HepG2 (cell line): ENCODE measurements around the gene AEBP1. TPM values are rescaled to one million over a fixed set of nuclear protein-coding genes. Genes with fewer than 3 reads are reported as not detected.

Experiments
- ATAC-seq: fragments of 200-7000 bp; cut with Tn5 transposase; 3 replicates; pipeline ENCODE4 v1.9.1; 2020; ENCODE audit warnings: mild to moderate bottlenecking, moderate library complexity
- BruUV-seq: library from RNA; stranded (reverse); fragments of 400-500 nt; replicated peaks from 2 replicates; lab custom pipeline; 2021; lab: Mats Ljungman, UMichigan
- CTCF ChIA-PET: fragments of 300-600 bp; formaldehyde crosslinking; extraction: SDS; loops from one replicate; lab custom pipeline; 2021; ENCODE audit warnings: low total read pairs, inconsistent platforms, low intra/inter-chr PET ratio; lab: Yijun Ruan, JAX
- POLR2A ChIA-PET: fragments of 350-600 bp; sonication (Branson Sonifier 250); formaldehyde crosslinking; loops from one replicate; lab custom pipeline; 2020; ENCODE audit warnings: antibody characterized with exemption, inconsistent platforms; lab: Yijun Ruan, JAX
- DNase-seq: peaks from one replicate; pipeline ENCODE4 v3.0.0-alpha.2; 2015; ENCODE audit warnings: low spot score
- FAIRE-seq: peaks from 3 replicates; lab custom pipeline; 2011; peaks lifted over from hg19 to GRCh38; lab: Jason Lieb, UNC
- H2AFZ ChIP-seq: one replicate; pipeline ENCODE4 v1.6.1; 2011; ENCODE audit warnings: low read length, inconsistent platforms
- H3K27ac ChIP-seq: fragments of 300-600 bp; 3 replicates; pipeline ENCODE4 v1.8.0; 2011; ENCODE audit warnings: mixed run types, mild to moderate bottlenecking, mixed read lengths, low read length, inconsistent platforms; ENCODE audit not compliant: insufficient read depth; ENCODE audit errors: extremely low read length
- H3K27me3 ChIP-seq, 2 experiments: fragments of 200-600 bp in 1 of 2; 2 replicates in 1 of 2; 3 replicates in 1 of 2; pipeline versions ENCODE4 v1.6.0 to v1.8.0; 2011; ENCODE audit warnings: low read length in 2 of 2, mild to moderate bottlenecking in 2 of 2, moderate library complexity in 2 of 2, inconsistent platforms in 1 of 2; ENCODE audit not compliant: insufficient read depth in 2 of 2, control insufficient read depth in 1 of 2
- H3K36me3 ChIP-seq, 2 experiments: fragments of 200-600 bp in 1 of 2; replicated peaks in 1 of 2; 2 replicates in 1 of 2; 3 replicates in 1 of 2; pipeline versions ENCODE4 v1.5.1 to v1.8.0; 2011; ENCODE audit warnings: low read length in 2 of 2, inconsistent platforms in 1 of 2; ENCODE audit not compliant: insufficient read depth in 2 of 2, control insufficient read depth in 1 of 2
- H3K4me1 ChIP-seq: 2 replicates; pipeline ENCODE4 v1.5.1; 2012; ENCODE audit warnings: low read length, inconsistent platforms; ENCODE audit not compliant: insufficient read depth
- H3K4me2 ChIP-seq: 2 replicates; pipeline ENCODE4 v1.6.0; 2011; ENCODE audit warnings: low read depth, low read length, inconsistent platforms
- H3K4me3 ChIP-seq, 3 experiments: fragments of 200-600 bp in 1 of 3; sonication (generic), shearing (Covaris generic) in 1 of 3; replicated peaks in 1 of 3; 2 replicates each; pipeline ENCODE4 v1.5.1; 2011 to 2016; ENCODE audit warnings: low read length in 3 of 3, inconsistent platforms in 2 of 3, low read depth in 2 of 3, mild to moderate bottlenecking in 2 of 3, control low read depth in 1 of 3, mixed read lengths in 1 of 3; ENCODE audit not compliant: insufficient read depth in 1 of 3
- H3K79me2 ChIP-seq: one replicate; pipeline ENCODE4 v1.6.1; 2011; ENCODE audit warnings: low read length, inconsistent platforms; ENCODE audit not compliant: insufficient read depth
- H3K9ac ChIP-seq: 2 replicates; pipeline ENCODE4 v1.6.0; 2011; ENCODE audit warnings: mild to moderate bottlenecking, low read depth, low read length, inconsistent platforms; ENCODE audit not compliant: insufficient read depth
- H3K9me3 ChIP-seq: 2 replicates; pipeline ENCODE4 v1.5.1; 2012; ENCODE audit warnings: mild to moderate bottlenecking, low read length
- H4K20me1 ChIP-seq: 2 replicates; pipeline ENCODE4 v1.6.0; 2011; ENCODE audit warnings: inconsistent platforms, mild to moderate bottlenecking, low read length, moderate library complexity; ENCODE audit not compliant: insufficient read depth
- PHF8 ChIP-seq: sonication (generic); formaldehyde crosslinking; IDR thresholded peaks from 2 replicates; pipeline ENCODE4 v1.5.0; 2020; ENCODE audit warnings: missing genetic modification reagents
- ZNF160 ChIP-seq: sonication (generic); formaldehyde crosslinking; IDR thresholded peaks from 2 replicates; pipeline ENCODE4 v1.8.0; 2022; ENCODE audit warnings: mild to moderate bottlenecking, inconsistent platforms, missing genetic modification reagents
- WGBS: methylation state at CpG from one replicate; pipeline ENCODE4 v1.1.6; 2017; ENCODE audit warnings: low lambda C conversion rate; 5-methylcytosine and 5-hydroxymethylcytosine counted together
- in situ Hi-C: cut with HindIII; loops from 2 replicates; pipeline ENCODE4 v1.10.0; 2017; ENCODE audit warnings: low pct_unique_long_range_greater_than_20kb; ENCODE audit not compliant: extremely low pct_ligation_motif_present
- intact Hi-C: fragments of 100-400 bp; cut with micrococcal nuclease; formaldehyde crosslinking; loops from one replicate; pipeline ENCODE4 v1.10.0; 2022; ENCODE audit not compliant: unreplicated experiment
- microRNA-seq: library from miRNA; unstranded; fragments of <30 nt; microRNA quantifications from one replicate; pipeline ENCODE4, GENCODE V29; 2020
- polyA plus RNA-seq, 8 experiments: library from polyadenylated mRNA; depleted of rRNA in 3 of 8; stranded (reverse) in 7 of 8; unstranded in 1 of 8; fragments of >200 nt; fragmentation: Illumina TruSeq in 4 of 8; extraction: Trizol in 4 of 8; gene quantifications; 2 replicates each; pipeline versions ENCODE4 v1.2.1 to v1.2.3, GENCODE V29; 2011 to 2016; ENCODE audit warnings: low read depth in 4 of 8, missing spikeins in 1 of 8, mixed read lengths in 1 of 8; ENCODE audit not compliant: insufficient read depth in 1 of 8
- small RNA-seq, 3 experiments: library from RNA; depleted of rRNA; stranded (forward); fragments of <200 nt; gene quantifications; one replicate each; pipeline ENCODE3, GENCODE V24; 2012; ENCODE audit warnings: low read depth in 2 of 3, low replicate concordance in 1 of 3; ENCODE audit not compliant: insufficient read length in 3 of 3, insufficient read depth in 2 of 3
- total RNA-seq, 5 experiments: library from RNA; depleted of rRNA; stranded (reverse); fragments of >200 nt; fragmentation: Illumina TruSeq; extraction: Trizol; gene quantifications; 2 replicates each; pipeline ENCODE4 v1.2.3, GENCODE V29; 2016; ENCODE audit warnings: low read depth in 1 of 5
- TF ChIP-seq, protein P1 (sequence below): sonication (generic); formaldehyde crosslinking; IDR thresholded peaks from 2 replicates; pipeline ENCODE4 v1.9.0; 2021; ENCODE audit warnings: missing genetic modification reagents, borderline replicate concordance

AEBP1 gene
- total and polyA plus RNA-seq, 2 of the 13 experiments (the other 11 are each of a cell fraction or from before 2014, with no cell fraction given): 0.22 to 0.55 TPM

DNA sequence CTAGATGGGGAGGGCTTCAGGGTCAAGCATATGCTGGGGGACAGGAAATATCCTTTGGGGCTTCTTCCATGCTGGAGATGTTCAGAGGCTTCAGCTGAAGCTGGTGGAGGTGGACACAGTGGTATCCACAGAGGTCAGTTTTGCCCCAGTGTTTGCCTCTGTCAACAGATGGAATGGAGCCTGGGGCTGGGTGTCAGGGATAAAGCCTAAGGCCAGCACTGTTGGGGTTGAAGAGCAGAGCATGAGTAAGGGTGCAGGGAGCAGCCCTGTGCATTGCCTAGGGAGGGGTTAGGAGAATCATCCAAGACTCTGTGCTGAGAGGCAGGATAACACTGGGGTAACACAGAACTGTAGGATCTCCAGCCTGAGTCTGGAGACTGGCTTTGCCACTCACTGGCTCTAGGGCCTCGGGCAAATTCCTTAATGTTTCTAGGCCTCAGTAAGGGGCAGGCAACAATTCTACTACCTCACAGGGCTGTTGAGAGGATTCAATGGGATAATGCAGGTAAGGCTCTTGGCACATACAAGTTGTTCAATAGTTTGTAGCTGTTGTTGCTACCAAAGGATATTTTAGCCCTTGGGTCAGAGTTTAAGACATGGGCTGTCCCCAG lies 58.7 kb downstream of the AEBP1 start (continued):
- no peak for TF ChIP-seq ZNF160 (CRISPR knock-in tag)
- TF ChIP-seq, protein P1, sequence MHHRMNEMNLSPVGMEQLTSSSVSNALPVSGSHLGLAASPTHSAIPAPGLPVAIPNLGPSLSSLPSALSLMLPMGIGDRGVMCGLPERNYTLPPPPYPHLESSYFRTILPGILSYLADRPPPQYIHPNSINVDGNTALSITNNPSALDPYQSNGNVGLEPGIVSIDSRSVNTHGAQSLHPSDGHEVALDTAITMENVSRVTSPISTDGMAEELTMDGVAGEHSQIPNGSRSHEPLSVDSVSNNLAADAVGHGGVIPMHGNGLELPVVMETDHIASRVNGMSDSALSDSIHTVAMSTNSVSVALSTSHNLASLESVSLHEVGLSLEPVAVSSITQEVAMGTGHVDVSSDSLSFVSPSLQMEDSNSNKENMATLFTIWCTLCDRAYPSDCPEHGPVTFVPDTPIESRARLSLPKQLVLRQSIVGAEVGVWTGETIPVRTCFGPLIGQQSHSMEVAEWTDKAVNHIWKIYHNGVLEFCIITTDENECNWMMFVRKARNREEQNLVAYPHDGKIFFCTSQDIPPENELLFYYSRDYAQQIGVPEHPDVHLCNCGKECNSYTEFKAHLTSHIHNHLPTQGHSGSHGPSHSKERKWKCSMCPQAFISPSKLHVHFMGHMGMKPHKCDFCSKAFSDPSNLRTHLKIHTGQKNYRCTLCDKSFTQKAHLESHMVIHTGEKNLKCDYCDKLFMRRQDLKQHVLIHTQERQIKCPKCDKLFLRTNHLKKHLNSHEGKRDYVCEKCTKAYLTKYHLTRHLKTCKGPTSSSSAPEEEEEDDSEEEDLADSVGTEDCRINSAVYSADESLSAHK: no peak

DNA sequence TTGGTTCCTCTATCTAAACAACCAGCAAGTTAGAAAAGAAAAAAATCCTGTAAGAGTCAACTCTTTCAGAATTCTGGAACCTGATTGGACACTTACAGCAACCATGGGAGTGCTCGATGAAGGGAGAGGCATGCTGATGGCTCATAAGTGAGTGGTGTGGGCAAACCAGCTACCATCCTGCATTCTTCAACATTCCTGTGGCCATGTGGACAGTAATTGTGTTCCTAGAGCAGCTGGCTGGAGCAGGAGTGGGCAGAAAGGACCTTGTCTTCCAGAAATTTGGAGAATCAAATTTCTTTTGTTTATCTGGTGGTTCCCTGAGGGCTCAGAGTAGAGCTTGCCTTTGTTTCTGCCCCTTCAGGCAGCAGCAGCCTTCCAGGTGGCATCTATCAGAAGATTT lies 59.4 kb downstream of the AEBP1 start:
- H3K36me3 ChIP-seq: no peaks in the 10 kb centered on the region
- no peak for FAIRE-seq
- TF ChIP-seq PHF8 (CRISPR knock-in tag): no peak
- TF ChIP-seq, all 625 proteins: peak for 0
- no peaks in the 10 kb centered on the region; a peak in 1 of 5 replicates for H3K27me3 ChIP-seq
- POLR2A ChIA-PET: no interaction called here
- in situ Hi-C loops (no loop called here), intact Hi-C loops (no loop called here)
- no peak overlapping the region for H3K9ac ChIP-seq
- H3K4me3 ChIP-seq: no peak overlapping the region
- no peaks in the 10 kb centered on the region for H4K20me1 ChIP-seq
- H3K4me1 ChIP-seq: no peaks in the 10 kb centered on the region
- no peaks in the 10 kb centered on the region for H3K9me3 ChIP-seq
- no peak overlapping the region for H2AFZ ChIP-seq
- no peak overlapping the region for H3K4me2 ChIP-seq
- H3K79me2 ChIP-seq: no peaks in the 10 kb centered on the region
- no peak for DNase-seq
- no peak for ATAC-seq
- no TSS peak for BruUV-seq
- CTCF ChIA-PET: no interaction called here
- WGBS: 0% methylated on average over 1 of the region's 1 CpG
- no peak overlapping the region for H3K27ac ChIP-seq

Small RNAs within 50 kb of the gene (microRNA-seq; reads per million reads assigned to microRNA genes)
- gene MIR6838: 0.68 reads per million

Small RNAs within 50 kb of the gene (small RNA-seq; reads per million reads assigned to genes)
- 0 reads per million in 3 experiments for gene RNA5SP230

Other genes with a start within 250 kb of the AEBP1 start
- 135 and 143 TPM in 2 replicates for gene MRPS24, start 234.8 kb upstream of the AEBP1 start, total RNA-seq (2016; rRNA removed; fragmentation: Illumina TruSeq; extraction: Trizol)
- 153 and 162 TPM in 2 replicates for gene MRPS24, start 234.8 kb upstream of the AEBP1 start, polyA plus RNA-seq (2011; rRNA removed)
- 20.8 and 22.3 TPM in 2 replicates for gene URGCP, start 197.7 kb upstream of the AEBP1 start, total RNA-seq (2016; rRNA removed; fragmentation: Illumina TruSeq; extraction: Trizol)
- 25.8 and 29.7 TPM in 2 replicates for gene URGCP, start 197.7 kb upstream of the AEBP1 start, polyA plus RNA-seq (2011; rRNA removed)
- 9.9 and 11.2 TPM in 2 replicates for gene UBE2D4, start 177.9 kb upstream of the AEBP1 start, total RNA-seq (2016; rRNA removed; fragmentation: Illumina TruSeq; extraction: Trizol)
- gene UBE2D4, start 177.9 kb upstream of the AEBP1 start, polyA plus RNA-seq (2011; rRNA removed): 14.2 and 16.0 TPM in 2 replicates
- not detected in 2 replicates for gene SPDYE1, start 106.4 kb upstream of the AEBP1 start, total RNA-seq (2016; rRNA removed; fragmentation: Illumina TruSeq; extraction: Trizol)
- gene SPDYE1, start 106.4 kb upstream of the AEBP1 start, polyA plus RNA-seq (2011; rRNA removed): not detected in 2 replicates
- 35.1 and 35.4 TPM in 2 replicates for gene DBNL, start 59.6 kb upstream of the AEBP1 start, total RNA-seq (2016; rRNA removed; fragmentation: Illumina TruSeq; extraction: Trizol)
- gene DBNL, start 59.6 kb upstream of the AEBP1 start, polyA plus RNA-seq (2011; rRNA removed): 20.8 and 29.0 TPM in 2 replicates
- gene PGAM2, start 38.8 kb upstream of the AEBP1 start, total RNA-seq (2016; rRNA removed; fragmentation: Illumina TruSeq; extraction: Trizol): 0.22 TPM in 1 of 2 replicates, not detected in the other
- gene PGAM2, start 38.8 kb upstream of the AEBP1 start, polyA plus RNA-seq (2011; rRNA removed): 0.18 TPM in 1 of 2 replicates, not detected in the other
- 2.4 and 5.2 TPM in 2 replicates for gene POLM, start 21.8 kb upstream of the AEBP1 start, total RNA-seq (2016; rRNA removed; fragmentation: Illumina TruSeq; extraction: Trizol)
- 5.4 and 6.6 TPM in 2 replicates for gene POLM, start 21.8 kb upstream of the AEBP1 start, polyA plus RNA-seq (2011; rRNA removed)
- 87.6 and 98.8 TPM in 2 replicates for gene POLD2, start 19.2 kb downstream of the AEBP1 start, total RNA-seq (2016; rRNA removed; fragmentation: Illumina TruSeq; extraction: Trizol)
- gene POLD2, start 19.2 kb downstream of the AEBP1 start, polyA plus RNA-seq (2011; rRNA removed): 86.7 and 95.1 TPM in 2 replicates
- 1.7 and 1.8 TPM in 2 replicates for gene MYL7, start 37.0 kb downstream of the AEBP1 start, total RNA-seq (2016; rRNA removed; fragmentation: Illumina TruSeq; extraction: Trizol)
- not detected in 2 replicates for gene MYL7, start 37.0 kb downstream of the AEBP1 start, polyA plus RNA-seq (2011; rRNA removed)
- gene GCK, start 85.1 kb downstream of the AEBP1 start, total RNA-seq (2016; rRNA removed; fragmentation: Illumina TruSeq; extraction: Trizol): not detected in 2 replicates
- gene GCK, start 85.1 kb downstream of the AEBP1 start, polyA plus RNA-seq (2011; rRNA removed): not detected in 2 replicates
- gene YKT6, start 96.6 kb downstream of the AEBP1 start, total RNA-seq (2016; rRNA removed; fragmentation: Illumina TruSeq; extraction: Trizol): 52.2 and 59.0 TPM in 2 replicates
- 60.3 and 65.6 TPM in 2 replicates for gene YKT6, start 96.6 kb downstream of the AEBP1 start, polyA plus RNA-seq (2011; rRNA removed)
- 0.13 and 0.27 TPM in 2 replicates for gene CAMK2B, start 221.2 kb downstream of the AEBP1 start, total RNA-seq (2016; rRNA removed; fragmentation: Illumina TruSeq; extraction: Trizol)
- 0.20 and 0.48 TPM in 2 replicates for gene CAMK2B, start 221.2 kb downstream of the AEBP1 start, polyA plus RNA-seq (2011; rRNA removed)